Smooth muscle cell (in vitro differentiated cells): ENCODE measurements around the gene ROR2. TPM values are rescaled to one million over a fixed set of nuclear protein-coding genes. Genes with fewer than 3 reads are reported as not detected.

Experiments
- DNase-seq: peaks from one replicate; lab custom pipeline; 2025; ENCODE audit not compliant: unreplicated experiment; lab: John Stamatoyannopoulos, UW
- H2AFZ ChIP-seq: fragments of 200-600 bp; sonication (generic); 2 replicates; pipeline ENCODE4 v1.6.0; 2016; ENCODE audit warnings: antibody characterized with exemption, low read depth, mild to moderate bottlenecking
- H3F3A ChIP-seq: fragments of 200-600 bp; sonication (generic); 2 replicates; pipeline ENCODE4 v1.6.0; 2017; ENCODE audit warnings: antibody characterized with exemption, low read depth
- H3K27ac ChIP-seq: fragments of 200-600 bp; sonication (generic); 2 replicates; pipeline ENCODE4 v1.5.1; 2016; ENCODE audit warnings: low read depth, mild to moderate bottlenecking
- H3K27me3 ChIP-seq: fragments of 200-600 bp; sonication (generic); 2 replicates; pipeline ENCODE4 v1.6.1; 2016; ENCODE audit warnings: low read depth, mild to moderate bottlenecking
- H3K36me3 ChIP-seq: fragments of 200-600 bp; sonication (generic); 2 replicates; pipeline ENCODE4 v1.5.1; 2016; ENCODE audit warnings: low read depth
- H3K4me1 ChIP-seq: fragments of 200-600 bp; sonication (generic); 2 replicates; pipeline ENCODE4 v1.5.1; 2016; ENCODE audit warnings: low read depth
- H3K4me2 ChIP-seq: fragments of 200-600 bp; sonication (generic); 2 replicates; pipeline ENCODE4 v1.6.0; 2016; ENCODE audit warnings: mild to moderate bottlenecking
- H3K4me3 ChIP-seq: fragments of 200-600 bp; sonication (generic); 2 replicates; pipeline ENCODE4 v1.5.1; 2016; ENCODE audit warnings: mild to moderate bottlenecking
- H3K79me2 ChIP-seq: fragments of 200-600 bp; sonication (generic); 2 replicates; pipeline ENCODE4 v1.6.0; 2016; ENCODE audit warnings: low read depth, mild to moderate bottlenecking
- H3K9ac ChIP-seq: fragments of 200-600 bp; sonication (generic); 2 replicates; pipeline ENCODE4 v1.6.0; 2016; ENCODE audit warnings: low read depth
- H3K9me3 ChIP-seq: fragments of 200-600 bp; sonication (generic); replicated peaks from 2 replicates; pipeline ENCODE4 v1.5.1; 2016; ENCODE audit warnings: low read depth
- H4K20me1 ChIP-seq: fragments of 200-600 bp; sonication (generic); 2 replicates; pipeline ENCODE4 v1.6.0; 2016; ENCODE audit warnings: low read depth
- WGBS: methylation state at CpG from one replicate; pipeline ENCODE4 v1.1.7; 2016; ENCODE audit warnings: low lambda C conversion rate; 5-methylcytosine and 5-hydroxymethylcytosine counted together
- polyA plus RNA-seq: library from polyadenylated mRNA; unstranded; fragments of >200 nt; fragmentation: Nextera tagmentation; extraction: Ambion mirVana; gene quantifications from 2 replicates; pipeline ENCODE4 v1.2.1, GENCODE V29; 2016
- total RNA-seq: library from RNA; depleted of rRNA; stranded (reverse); fragments of >200 nt; gene quantifications from 2 replicates; pipeline ENCODE4 v1.2.3, GENCODE V29; 2014
- TF ChIP-seq, protein P1 (sequence below): fragments of 200-600 bp; sonication (generic); IDR thresholded peaks from 2 replicates; pipeline ENCODE4 v1.5.1; 2017; ENCODE audit warnings: borderline replicate concordance, mild to moderate bottlenecking, antibody characterized with exemption; ENCODE audit not compliant: insufficient read depth, poor library complexity, severe bottlenecking

The ROR2 gene
- total and polyA plus RNA-seq, 2 experiments from 2014 or later: 16.7 to 21.7 TPM

GRCh38 chr9:91730806-91731205 lies 219.2 kb downstream of the ROR2 start:
- Histone ChIP-seq H3K27me3 (no peaks in the 10 kb centered on the region), H3K9me3 (no peaks in the 10 kb centered on the region), H3K4me1 (no peaks in the 10 kb centered on the region), H3F3A (peaks cover 6% of the 10 kb centered on the region), H3K79me2 (no peaks in the 10 kb centered on the region), H3K4me3 (no peak overlapping the region), H3K36me3 (no peaks in the 10 kb centered on the region), H3K27ac (no peak overlapping the region), H4K20me1 (peaks cover 7% of the 10 kb centered on the region), H3K9ac (no peak overlapping the region), H3K4me2 (no peak overlapping the region), H2AFZ (no peak overlapping the region)
- no peak for DNase-seq
- 96% methylated on average over 15 of the region's 15 CpGs for WGBS
- TF ChIP-seq, protein P1, sequence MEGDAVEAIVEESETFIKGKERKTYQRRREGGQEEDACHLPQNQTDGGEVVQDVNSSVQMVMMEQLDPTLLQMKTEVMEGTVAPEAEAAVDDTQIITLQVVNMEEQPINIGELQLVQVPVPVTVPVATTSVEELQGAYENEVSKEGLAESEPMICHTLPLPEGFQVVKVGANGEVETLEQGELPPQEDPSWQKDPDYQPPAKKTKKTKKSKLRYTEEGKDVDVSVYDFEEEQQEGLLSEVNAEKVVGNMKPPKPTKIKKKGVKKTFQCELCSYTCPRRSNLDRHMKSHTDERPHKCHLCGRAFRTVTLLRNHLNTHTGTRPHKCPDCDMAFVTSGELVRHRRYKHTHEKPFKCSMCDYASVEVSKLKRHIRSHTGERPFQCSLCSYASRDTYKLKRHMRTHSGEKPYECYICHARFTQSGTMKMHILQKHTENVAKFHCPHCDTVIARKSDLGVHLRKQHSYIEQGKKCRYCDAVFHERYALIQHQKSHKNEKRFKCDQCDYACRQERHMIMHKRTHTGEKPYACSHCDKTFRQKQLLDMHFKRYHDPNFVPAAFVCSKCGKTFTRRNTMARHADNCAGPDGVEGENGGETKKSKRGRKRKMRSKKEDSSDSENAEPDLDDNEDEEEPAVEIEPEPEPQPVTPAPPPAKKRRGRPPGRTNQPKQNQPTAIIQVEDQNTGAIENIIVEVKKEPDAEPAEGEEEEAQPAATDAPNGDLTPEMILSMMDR: no peak

- no peaks in the 10 kb centered on the region for H3K27me3 ChIP-seq
- no peak overlapping the region for H3K4me3 ChIP-seq
- no peaks in the 10 kb centered on the region for H3K9me3 ChIP-seq
- H3K79me2 ChIP-seq: no peaks in the 10 kb centered on the region
- DNase-seq: no peak
- peaks cover 7% of the 10 kb centered on the region for H4K20me1 ChIP-seq
- no peak overlapping the region for H2AFZ ChIP-seq
- H3K27ac ChIP-seq: peak overlapping the region; percentile 31
- H3F3A ChIP-seq: peaks cover 6% of the 10 kb centered on the region
- 83% methylated on average over 9 of the region's 9 CpGs for WGBS
- H3K4me2 ChIP-seq: no peak overlapping the region
- H3K9ac ChIP-seq: no peak overlapping the region
- TF ChIP-seq, protein P1: no peak
- no peaks in the 10 kb centered on the region for H3K4me1 ChIP-seq
- H3K36me3 ChIP-seq: no peaks in the 10 kb centered on the region
Observed at GRCh38 chr9:91729558-91729842, 220.5 kb downstream of the ROR2 start.

DNA sequence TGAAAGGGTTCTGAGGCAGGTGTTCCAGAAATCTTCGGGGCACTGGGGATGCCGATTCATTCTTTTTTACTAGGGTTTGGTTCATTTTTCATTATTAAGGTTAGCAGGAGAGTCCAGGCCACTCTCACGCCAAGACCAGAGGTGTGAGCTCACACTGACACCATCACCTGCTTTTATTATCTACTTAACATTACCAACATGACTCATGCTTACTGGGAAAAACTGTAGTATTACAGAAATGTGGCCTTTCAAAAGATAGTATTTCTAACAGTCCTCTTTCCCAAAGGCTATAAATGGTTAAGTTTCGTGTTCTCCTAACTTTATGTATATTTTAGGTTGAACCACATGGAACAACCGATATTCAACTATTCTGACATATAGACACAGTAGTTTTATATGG lies 222.1 kb downstream of the ROR2 start:
- no peak overlapping the region for H3K4me3 ChIP-seq
- no peaks in the 10 kb centered on the region for H3K9me3 ChIP-seq
- peaks cover 6% of the 10 kb centered on the region for H3F3A ChIP-seq
- TF ChIP-seq, protein P1: no peak
- no peak overlapping the region for H3K4me2 ChIP-seq
- no peak for DNase-seq
- no peak overlapping the region for H3K27ac ChIP-seq
- no peak overlapping the region for H3K9ac ChIP-seq
- no peak overlapping the region for H2AFZ ChIP-seq
- no peaks in the 10 kb centered on the region for H3K36me3 ChIP-seq
- no peaks in the 10 kb centered on the region for H4K20me1 ChIP-seq
- H3K4me1 ChIP-seq: no peaks in the 10 kb centered on the region
- WGBS: 90% methylated on average over 5 of the region's 5 CpGs
- no peaks in the 10 kb centered on the region for H3K27me3 ChIP-seq
- no peaks in the 10 kb centered on the region for H3K79me2 ChIP-seq

DNA sequence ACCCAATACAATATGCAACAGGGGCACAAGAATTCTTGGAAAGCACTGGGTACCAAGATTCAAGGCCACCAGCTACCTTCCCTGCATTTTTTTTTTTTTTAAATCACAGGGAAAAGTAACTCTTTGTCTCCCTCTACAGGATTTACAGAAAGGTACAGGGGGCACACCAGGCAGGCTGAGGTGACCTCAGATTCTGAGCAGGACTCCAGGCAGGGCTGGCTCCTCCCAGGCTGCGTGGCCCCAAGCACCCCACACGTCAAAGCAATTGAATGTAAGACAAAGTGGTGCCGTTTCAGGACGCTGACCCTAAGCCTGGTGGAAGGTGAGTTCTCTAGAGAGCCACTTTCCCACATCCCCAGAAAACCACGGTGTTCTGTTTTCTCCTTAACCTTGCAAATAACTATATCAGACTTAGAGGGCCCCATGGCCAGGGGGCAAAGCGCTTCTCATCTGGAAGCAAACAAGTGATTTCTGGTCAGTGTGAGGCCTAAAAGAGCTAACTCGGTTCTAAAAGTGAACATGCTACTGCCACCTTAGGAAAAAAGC lies 222.6 kb downstream of the ROR2 start:
- no peaks in the 10 kb centered on the region for H3K9me3 ChIP-seq
- DNase-seq: no peak
- H4K20me1 ChIP-seq: no peaks in the 10 kb centered on the region
- no peaks in the 10 kb centered on the region for H3K27me3 ChIP-seq
- H3K4me3 ChIP-seq: no peak overlapping the region
- TF ChIP-seq, protein P1: peak; percentile 61
- no peak overlapping the region for H3K9ac ChIP-seq
- H3K4me2 ChIP-seq: no peak overlapping the region
- H3F3A ChIP-seq: peaks cover 6% of the 10 kb centered on the region
- H2AFZ ChIP-seq: no peak overlapping the region
- WGBS: 38% methylated on average over 7 of the region's 7 CpGs
- no peaks in the 10 kb centered on the region for H3K36me3 ChIP-seq
- H3K27ac ChIP-seq: no peak overlapping the region
- H3K4me1 ChIP-seq: no peaks in the 10 kb centered on the region
- H3K79me2 ChIP-seq: no peaks in the 10 kb centered on the region
